SK-N-MC (cell line): Measurements from ENCODE around the gene DBI.
"Not testable (repeated sequence)": the region's sequence is repeated elsewhere in the genome, so short reads cannot be mapped to it uniquely, and the experiment has no call there.

Experiments
- DNase-seq: peaks from one replicate; pipeline ENCODE4 v3.0.0-alpha.2; 2011; ENCODE audit warnings: low read depth, low spot score
- H3K27ac ChIP-seq: fragments of 200-600 bp; sonication (generic); 2 replicates; pipeline ENCODE4 v1.5.1; 2016; ENCODE audit warnings: mixed run types
- H3K36me3 ChIP-seq: fragments of 200-600 bp; sonication (generic); 2 replicates; pipeline ENCODE4 v1.6.1; 2017; ENCODE audit warnings: antibody characterized with exemption, low read length, mixed read lengths; ENCODE audit not compliant: insufficient read depth
- H3K4me3 ChIP-seq: fragments of 200-600 bp; sonication (generic); 2 replicates; pipeline ENCODE4 v1.5.1; 2016
- H3K9ac ChIP-seq: fragments of 200-600 bp; sonication (generic); 2 replicates; pipeline ENCODE4 v1.8.0; 2017; ENCODE audit warnings: mixed run types, mixed read lengths; ENCODE audit not compliant: insufficient read length
- H3K9me3 ChIP-seq: fragments of 200-600 bp; sonication (generic); 2 replicates; pipeline ENCODE4 v1.6.1; 2017; ENCODE audit warnings: low read depth, mild to moderate bottlenecking, antibody characterized with exemption, low read length, moderate library complexity, mixed read lengths
- EZH2 ChIP-seq: fragments of 200-600 bp; sonication (generic); IDR thresholded peaks from one replicate; pipeline ENCODE4 v1.6.1; 2017; ENCODE audit warnings: antibody characterized with exemption
- FOXP2 ChIP-seq: optimal IDR thresholded peaks from 2 replicates; pipeline ENCODE3; 2011; ENCODE audit warnings: mild to moderate bottlenecking, moderate library complexity; ENCODE audit not compliant: insufficient read depth; ENCODE audit errors: extremely low read length, control extremely low read depth
- POLR2AphosphoS5 ChIP-seq: IDR thresholded peaks from 2 replicates; pipeline ENCODE4 v1.6.1; 2012; ENCODE audit warnings: mild to moderate bottlenecking, low read depth, low read length, borderline replicate concordance

The DBI gene

GRCh38 chr2:119393971-119394748 lies 27.4 kb downstream of the DBI start:
- TF ChIP-seq EZH2, result no peak
- Histone ChIP-seq H3K36me3 (no peaks in the 10 kb centered on the region), H3K9ac (no peak overlapping the region), H3K9me3 (no peaks in the 10 kb centered on the region), H3K4me3 (no peak overlapping the region), H3K27ac (0 out of 2 replicates have a peak overlapping the region, but pooled peaks have one; percentile 31)
- no peak for DNase-seq

- H3K27ac ChIP-seq, result no peak overlapping the region
- no peak overlapping the region for H3K9ac ChIP-seq
- DNase-seq, result no peak
- no peak overlapping the region for H3K4me3 ChIP-seq
- no peak for TF ChIP-seq EZH2
- TF ChIP-seq FOXP2, result no peak
- no peak for TF ChIP-seq POLR2AphosphoS5
- H3K36me3 ChIP-seq, result no peaks in the 10 kb centered on the region
- H3K9me3 ChIP-seq, result no peaks in the 10 kb centered on the region
Measured at GRCh38 chr2:119397196-119397595, 30.4 kb downstream of the DBI start.

GRCh38 chr2:119402106-119402505 lies 35.3 kb downstream of the DBI start:
- H3K27ac ChIP-seq, result no peak overlapping the region
- no peaks in the 10 kb centered on the region for H3K9me3 ChIP-seq
- H3K9ac ChIP-seq, result no peak overlapping the region
- no peak for DNase-seq
- H3K36me3 ChIP-seq, result no peaks in the 10 kb centered on the region
- TF ChIP-seq POLR2AphosphoS5 (no peak), EZH2 (no peak), FOXP2 (no peak)
- H3K4me3 ChIP-seq, result no peak overlapping the region

- Histone ChIP-seq H3K4me3 (no peak overlapping the region), H3K9ac (no peak overlapping the region), H3K27ac (no peak overlapping the region), H3K36me3 (no peaks in the 10 kb centered on the region), H3K9me3 (no peaks in the 10 kb centered on the region)
- TF ChIP-seq FOXP2, result no peak
- TF ChIP-seq POLR2AphosphoS5, result no peak
- no peak for TF ChIP-seq EZH2
- no peak for DNase-seq
Measured at GRCh38 chr2:119402645-119403560, 36.1 kb downstream of the DBI start.

- H3K9ac ChIP-seq, H3K27ac ChIP-seq, H3K36me3 ChIP-seq, H3K9me3 ChIP-seq, DNase-seq, H3K4me3 ChIP-seq: not testable (repeated sequence)
Measured at GRCh38 chr2:119403618-119404017, 36.8 kb downstream of the DBI start.

- TF ChIP-seq EZH2 (no peak), FOXP2 (no peak), POLR2AphosphoS5 (no peak)
Measured at GRCh38 chr2:119405151-119405550, 38.4 kb downstream of the DBI start.

GRCh38 chr2:119407430-119408220 lies 40.8 kb downstream of the DBI start:
- no peak for TF ChIP-seq EZH2
- TF ChIP-seq POLR2AphosphoS5, result no peak
- TF ChIP-seq FOXP2, result no peak
- Histone ChIP-seq H3K9me3 (no peaks in the 10 kb centered on the region), H3K9ac (peak overlapping the region; percentile 52), H3K27ac (peak overlapping the region; percentile 81), H3K4me3 (peak overlapping the region; percentile 61), H3K36me3 (no peaks in the 10 kb centered on the region)
- peak; percentile 56 for DNase-seq

More at GRCh38 chr2:119405151-119405550, 38.4 kb downstream of the DBI start:
- DNase-seq, result no peak
- no peak overlapping the region for H3K4me3 ChIP-seq
- no peaks in the 10 kb centered on the region for H3K9me3 ChIP-seq
- H3K27ac ChIP-seq, result no peak overlapping the region
- no peaks in the 10 kb centered on the region for H3K36me3 ChIP-seq
- H3K9ac ChIP-seq, result no peak overlapping the region

- TF ChIP-seq EZH2 (no peak), POLR2AphosphoS5 (no peak)
- no peaks in the 10 kb centered on the region for H3K9me3 ChIP-seq
- DNase-seq, result no peak
- no peaks in the 10 kb centered on the region for H3K36me3 ChIP-seq
- peak overlapping the region; percentile 81 for H3K27ac ChIP-seq
- peak overlapping the region; percentile 61 for H3K4me3 ChIP-seq
- peak overlapping the region; percentile 52 for H3K9ac ChIP-seq
Measured at GRCh38 chr2:119408221-119408619, 41.4 kb downstream of the DBI start.
